K562 (cell line): ENCODE data around the gene TRIM14. TPM values are rescaled to one million over a fixed set of nuclear protein-coding genes. Genes with fewer than 3 reads are reported as not detected.

ENCODE experiments used
- ATAC-seq: fragments of 200-7000 bp; cut with Tn5 transposase; 3 replicates; pipeline ENCODE4 v1.9.1; 2020; ENCODE audit warnings: moderate library complexity
- BruUV-seq: library from RNA; stranded (reverse); fragments of 400-500 nt; replicated peaks from 2 replicates; lab custom pipeline; 2021; lab: Mats Ljungman, UMichigan
- CTCF ChIA-PET: fragments of 300-600 bp; formaldehyde crosslinking; extraction: SDS; loops from one replicate; lab custom pipeline; 2021; ENCODE audit warnings: low intra/inter-chr PET ratio; lab: Yijun Ruan, JAX
- POLR2A ChIA-PET: fragments of 300-600, 350-650 bp; sonication (Branson Sonifier 250); formaldehyde crosslinking; extraction: SDS; loops from one replicate; lab custom pipeline; 2021; ENCODE audit warnings: antibody characterized with exemption, inconsistent platforms; lab: Yijun Ruan, JAX
- DNase-seq, 4 experiments: peaks; one replicate each; pipeline versions ENCODE4 v3.0.0 to v3.0.0-alpha.2; 2011 to 2018; ENCODE audit warnings: low spot score in 3 of 4, mixed read lengths in 3 of 4; ENCODE audit errors: extremely low read depth in 1 of 4
- FAIRE-seq: peaks from 2 replicates; lab custom pipeline; 2011; peaks lifted over from hg19 to GRCh38; lab: Jason Lieb, UNC
- H2AFZ ChIP-seq: 2 replicates; pipeline ENCODE4 v1.6.0; 2011; ENCODE audit warnings: low read depth, low read length, control low read depth, inconsistent platforms
- H3K27ac ChIP-seq: fragments of 200-600 bp; 3 replicates; pipeline ENCODE4 v1.8.0; 2011; ENCODE audit warnings: low read depth, mild to moderate bottlenecking, control low read depth, inconsistent platforms, low read length, moderate library complexity, mixed read lengths; ENCODE audit errors: extremely low read depth
- H3K27me3 ChIP-seq, 2 experiments: fragments of 300-600 bp in 1 of 2; 2 replicates in 1 of 2; 3 replicates in 1 of 2; pipeline versions ENCODE4 v1.6.0 to v1.8.0; 2011; ENCODE audit warnings: inconsistent platforms in 2 of 2, low read length in 2 of 2, mild to moderate bottlenecking in 1 of 2, mixed read lengths in 1 of 2, moderate library complexity in 1 of 2; ENCODE audit not compliant: control insufficient read depth in 2 of 2, insufficient read depth in 2 of 2
- H3K36me3 ChIP-seq: fragments of 300-600 bp; 3 replicates; pipeline ENCODE4 v1.8.0; 2011; ENCODE audit warnings: mild to moderate bottlenecking, low read length, inconsistent platforms; ENCODE audit not compliant: control insufficient read depth, insufficient read depth
- H3K4me1 ChIP-seq, 2 experiments: fragments of 200-600 bp in 1 of 2; replicated peaks in 1 of 2; 2 replicates in 1 of 2; 3 replicates in 1 of 2; pipeline versions ENCODE4 v1.5.1 to v1.8.0; 2011; ENCODE audit warnings: inconsistent platforms in 2 of 2, low read length in 2 of 2, mild to moderate bottlenecking in 1 of 2, mixed read lengths in 1 of 2, moderate library complexity in 1 of 2; ENCODE audit not compliant: control insufficient read depth in 2 of 2, insufficient read depth in 2 of 2
- H3K4me2 ChIP-seq: 2 replicates; pipeline ENCODE4 v1.6.1; 2011; ENCODE audit warnings: low read length, control low read depth, inconsistent platforms, mixed read lengths; ENCODE audit not compliant: insufficient read depth
- H3K4me3 ChIP-seq: fragments of 200-600 bp; sonication (generic), shearing (Covaris generic); 2 replicates; pipeline ENCODE4 v1.5.1; 2016; ENCODE audit warnings: control low read depth, inconsistent platforms
- H3K79me2 ChIP-seq: fragments of 200-600 bp; 3 replicates; pipeline ENCODE4 v1.8.0; 2011; ENCODE audit warnings: low read length, inconsistent platforms; ENCODE audit not compliant: control insufficient read depth, insufficient read depth
- H3K9ac ChIP-seq, 2 experiments: 2 replicates each; pipeline versions ENCODE4 v1.6.0 to v1.6.1; 2011; ENCODE audit warnings: low read depth in 2 of 2, low read length in 2 of 2, control low read depth in 1 of 2, inconsistent platforms in 1 of 2, mild to moderate bottlenecking in 1 of 2, mixed read lengths in 1 of 2; ENCODE audit not compliant: insufficient read depth in 1 of 2
- H3K9me1 ChIP-seq: one replicate; pipeline ENCODE4 v1.6.0; 2011; ENCODE audit warnings: inconsistent platforms, mild to moderate bottlenecking, low read length, moderate library complexity; ENCODE audit not compliant: control insufficient read depth, insufficient read depth
- H3K9me3 ChIP-seq: replicated peaks from 2 replicates; pipeline ENCODE4 v1.5.1; 2011; ENCODE audit warnings: low read depth, low read length, inconsistent platforms; ENCODE audit not compliant: control insufficient read depth, insufficient read depth
- H4K20me1 ChIP-seq: replicated peaks from 2 replicates; pipeline ENCODE4 v1.6.1; 2011; ENCODE audit warnings: low read length, inconsistent platforms, mixed read lengths; ENCODE audit not compliant: control insufficient read depth, insufficient read depth
- BCL6 ChIP-seq: fragments of 250-450 bp; sonication (Bioruptor Pico); IDR thresholded peaks from 2 replicates; pipeline ENCODE4 v1.4.0; 2020
- E2F5 ChIP-seq: sonication (generic); formaldehyde crosslinking; IDR thresholded peaks from 2 replicates; pipeline ENCODE4 v1.8.0; 2022; ENCODE audit warnings: mild to moderate bottlenecking, missing genetic modification reagents
- GABPA ChIP-seq: fragments of 200-800 bp; sonication (Bioruptor generic); conservative IDR thresholded peaks from 2 replicates; pipeline ENCODE4 v1.6.1; 2016; ENCODE audit warnings: low read depth, missing genetic modification characterization, missing compliant biosample characterization
- KDM2B ChIP-seq: fragments of 250-450 bp; sonication (Bioruptor Pico); IDR thresholded peaks from 2 replicates; pipeline ENCODE4 v1.8.0; 2021; ENCODE audit warnings: mild to moderate bottlenecking, moderate library complexity
- RFX1 ChIP-seq: fragments of 450-650 bp; IDR thresholded peaks from 2 replicates; pipeline ENCODE4 v1.6.1; 2016; ENCODE audit warnings: mild to moderate bottlenecking, moderate library complexity
- SRSF9 ChIP-seq: fragments of 200-400 bp; formaldehyde crosslinking; IDR thresholded peaks from 2 replicates; pipeline ENCODE4 v1.6.1; 2017; ENCODE audit warnings: low read depth, low read length, borderline replicate concordance
- ZC3H4 ChIP-seq: sonication (generic); formaldehyde crosslinking; IDR thresholded peaks from 2 replicates; pipeline ENCODE4 v1.9.0; 2021; ENCODE audit warnings: missing genetic modification reagents, borderline replicate concordance
- ZNF316 ChIP-seq: fragments of 450-650 bp; IDR thresholded peaks from 2 replicates; pipeline ENCODE4 v1.6.1; 2016
- ZNF431 ChIP-seq: sonication (generic); formaldehyde crosslinking; IDR thresholded peaks from 2 replicates; pipeline ENCODE4 v1.8.0; 2022; ENCODE audit warnings: mild to moderate bottlenecking, missing genetic modification reagents
- WGBS: fragments of 100-300 bp; shearing (Covaris generic); methylation state at CpG from one replicate; pipeline ENCODE4 v1.1.6; 2016; ENCODE audit warnings: low coverage, mixed read lengths; ENCODE audit not compliant: insufficient coverage; ENCODE audit errors: missing lambda C conversion rate; 5-methylcytosine and 5-hydroxymethylcytosine counted together
- in situ Hi-C: fragments of 300-500 bp; cut with MboI; formaldehyde crosslinking; loops from 4 replicates; pipeline ENCODE4 v1.15.0; 2018; ENCODE audit warnings: inconsistent platforms, mixed read lengths
- intact Hi-C: fragments of 100-400 bp; cut with micrococcal nuclease; formaldehyde crosslinking; loops from 2 replicates; pipeline ENCODE4 v1.14.2; 2022
- polyA plus RNA-seq, 8 experiments: library from polyadenylated mRNA; depleted of rRNA in 4 of 8; stranded (reverse) in 5 of 8; unstranded in 3 of 8; fragments of >200 nt; fragmentation: Nextera tagmentation in 2 of 8; fragmentation: Illumina TruSeq in 1 of 8; extraction: Ambion mirVana in 2 of 8; extraction: Trizol in 1 of 8; gene quantifications; 2 replicates each; pipeline versions ENCODE4 v1.2.1 to v1.2.3, GENCODE V29; 2011 to 2014; ENCODE audit warnings: inconsistent platforms in 1 of 8, missing spikeins in 1 of 8
- total RNA-seq, 7 experiments: library from RNA; depleted of rRNA in 6 of 7; stranded (reverse); fragments of >200 nt in 6 of 7; fragmentation: Illumina TruSeq in 2 of 7; extraction: Trizol in 2 of 7; gene quantifications; 2 replicates each; pipeline versions ENCODE4 v1.2.1 to v1.2.3, GENCODE V29; 2011 to 2021; ENCODE audit warnings: low replicate concordance in 1 of 7
- TF ChIP-seq, protein P1 (sequence below), 3 experiments: IDR thresholded peaks in 2 of 3; conservative IDR thresholded peaks in 1 of 3; 2 replicates each; pipeline ENCODE4 v1.5.1; 2011 to 2012; ENCODE audit warnings: low read length in 3 of 3, mild to moderate bottlenecking in 3 of 3, control low read depth in 2 of 3, improper control_type of control experiment in 1 of 3, inconsistent platforms in 1 of 3, low read depth in 1 of 3, mixed read lengths in 1 of 3, moderate library complexity in 1 of 3; ENCODE audit not compliant: insufficient read depth in 2 of 3
- TF ChIP-seq, protein P2 (sequence below): fragments of 250-450 bp; sonication (Bioruptor Pico); IDR thresholded peaks from 2 replicates; pipeline ENCODE4 v1.5.0; 2021; ENCODE audit warnings: mild to moderate bottlenecking, borderline replicate concordance

Gene TRIM14
- total and polyA plus RNA-seq, 9 of the 15 experiments (the other 6 are each of a cell fraction or from before 2014, with no cell fraction given), result 7.6 to 41.0 (median 17.9) TPM

GRCh38 chr9:98043915-98044314 is 75.1 kb downstream of the TRIM14 start:
- CTCF ChIA-PET, result no interaction called here
- no TSS peak for BruUV-seq
- no peaks in the 10 kb centered on the region for H3K27me3 ChIP-seq
- H3K79me2 ChIP-seq, result peaks cover 41% of the 10 kb centered on the region
- H3K4me1 ChIP-seq, result peaks cover 12 to 14% of the 10 kb centered on the region in 2 experiments; a peak in 3 of 5 replicates
- TF ChIP-seq BCL6 (no peak), ZNF316 (peak; percentile 56)
- TF ChIP-seq, all 486 proteins: peak for 1
- no peak for DNase-seq
- intact Hi-C loops, result no loop called here
- Histone ChIP-seq H3K4me2 (no peak overlapping the region), H3K4me3 (no peak overlapping the region), H3K27ac (no peak overlapping the region), H3K9me3 (peaks cover 4% of the 10 kb centered on the region; the same call in 1 of the 2 replicates), H3K9me1 (no peaks in the 10 kb centered on the region), H3K9ac (no peak overlapping the region), H3K36me3 (peaks cover 23% of the 10 kb centered on the region), H4K20me1 (no peaks in the 10 kb centered on the region), H2AFZ (peak overlapping the region; percentile 18)
- ATAC-seq, result no peak
- in situ Hi-C loops, result no loop called here
- WGBS, result 93% methylated on average over 5 of the region's 5 CpGs
- no peak for FAIRE-seq
- POLR2A ChIA-PET, result no interaction called here

GRCh38 chr9:98040212-98040611 is 78.8 kb downstream of the TRIM14 start:
- no peak overlapping the region for H2AFZ ChIP-seq
- ATAC-seq (peak; percentile 16; the same call in 2 of the 3 replicates), DNase-seq (no peak), FAIRE-seq (no peak)
- CTCF ChIA-PET, result no interaction called here
- H3K4me1 ChIP-seq, result peaks cover 2 to 7% of the 10 kb centered on the region in 2 experiments; a peak in 4 of 5 replicates
- H3K36me3 ChIP-seq, result no peaks in the 10 kb centered on the region
- intact Hi-C loops, result no loop called here
- H3K9me1 ChIP-seq, result no peaks in the 10 kb centered on the region
- WGBS, result 63% methylated on average over 6 of the region's 6 CpGs
- in situ Hi-C loops, result no loop called here
- H3K4me2 ChIP-seq, result no peak overlapping the region
- H3K27me3 ChIP-seq, result no peaks in the 10 kb centered on the region
- no peak overlapping the region for H3K27ac ChIP-seq
- peak overlapping the region in 1 of 2 experiments; percentile 36; a peak in 1 of 4 replicates for H3K9ac ChIP-seq
- POLR2A ChIA-PET, result interaction anchor here (0.6 to 2.2 kb wide), 2 partner anchors 118 to 1414 kb away, joined by 3 to 5 read pairs; partner anchors contain the start of gene TRMO
- H4K20me1 ChIP-seq, result no peaks in the 10 kb centered on the region
- no TSS peak for BruUV-seq
- H3K9me3 ChIP-seq, result peaks cover 4% of the 10 kb centered on the region; the same call in 1 of the 2 replicates
- H3K4me3 ChIP-seq, result no peak overlapping the region
- H3K79me2 ChIP-seq, result peaks cover 4% of the 10 kb centered on the region; the same call in 2 of the 3 replicates
- TF ChIP-seq RFX1 (no peak), ZC3H4 (CRISPR knock-in tag) (no peak), GABPA (tag) (no peak), E2F5 (CRISPR knock-in tag) (no peak), KDM2B (no peak), ZNF431 (CRISPR knock-in tag) (no peak), SRSF9 (no peak)
- TF ChIP-seq, protein P1, sequence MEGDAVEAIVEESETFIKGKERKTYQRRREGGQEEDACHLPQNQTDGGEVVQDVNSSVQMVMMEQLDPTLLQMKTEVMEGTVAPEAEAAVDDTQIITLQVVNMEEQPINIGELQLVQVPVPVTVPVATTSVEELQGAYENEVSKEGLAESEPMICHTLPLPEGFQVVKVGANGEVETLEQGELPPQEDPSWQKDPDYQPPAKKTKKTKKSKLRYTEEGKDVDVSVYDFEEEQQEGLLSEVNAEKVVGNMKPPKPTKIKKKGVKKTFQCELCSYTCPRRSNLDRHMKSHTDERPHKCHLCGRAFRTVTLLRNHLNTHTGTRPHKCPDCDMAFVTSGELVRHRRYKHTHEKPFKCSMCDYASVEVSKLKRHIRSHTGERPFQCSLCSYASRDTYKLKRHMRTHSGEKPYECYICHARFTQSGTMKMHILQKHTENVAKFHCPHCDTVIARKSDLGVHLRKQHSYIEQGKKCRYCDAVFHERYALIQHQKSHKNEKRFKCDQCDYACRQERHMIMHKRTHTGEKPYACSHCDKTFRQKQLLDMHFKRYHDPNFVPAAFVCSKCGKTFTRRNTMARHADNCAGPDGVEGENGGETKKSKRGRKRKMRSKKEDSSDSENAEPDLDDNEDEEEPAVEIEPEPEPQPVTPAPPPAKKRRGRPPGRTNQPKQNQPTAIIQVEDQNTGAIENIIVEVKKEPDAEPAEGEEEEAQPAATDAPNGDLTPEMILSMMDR (IDR thresholded peaks at IDR 0.05 in 2 of 3, conservative IDR thresholded peaks at IDR 0.05 in 1 of 3; ENCODE audit: insufficient read depth in 2 of 3, low read depth in 1 of 3, low read length in 3 of 3), result no peak
- TF ChIP-seq, protein P2, sequence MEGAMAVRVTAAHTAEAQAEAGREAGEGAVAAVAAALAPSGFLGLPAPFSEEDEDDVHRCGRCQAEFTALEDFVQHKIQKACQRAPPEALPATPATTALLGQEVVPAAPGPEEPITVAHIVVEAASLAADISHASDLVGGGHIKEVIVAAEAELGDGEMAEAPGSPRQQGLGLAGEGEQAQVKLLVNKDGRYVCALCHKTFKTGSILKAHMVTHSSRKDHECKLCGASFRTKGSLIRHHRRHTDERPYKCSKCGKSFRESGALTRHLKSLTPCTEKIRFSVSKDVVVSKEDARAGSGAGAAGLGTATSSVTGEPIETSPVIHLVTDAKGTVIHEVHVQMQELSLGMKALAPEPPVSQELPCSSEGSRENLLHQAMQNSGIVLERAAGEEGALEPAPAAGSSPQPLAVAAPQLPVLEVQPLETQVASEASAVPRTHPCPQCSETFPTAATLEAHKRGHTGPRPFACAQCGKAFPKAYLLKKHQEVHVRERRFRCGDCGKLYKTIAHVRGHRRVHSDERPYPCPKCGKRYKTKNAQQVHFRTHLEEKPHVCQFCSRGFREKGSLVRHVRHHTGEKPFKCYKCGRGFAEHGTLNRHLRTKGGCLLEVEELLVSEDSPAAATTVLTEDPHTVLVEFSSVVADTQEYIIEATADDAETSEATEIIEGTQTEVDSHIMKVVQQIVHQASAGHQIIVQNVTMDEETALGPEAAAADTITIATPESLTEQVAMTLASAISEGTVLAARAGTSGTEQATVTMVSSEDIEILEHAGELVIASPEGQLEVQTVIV, result no peak
